Measurements from ENCODE around the gene LPP.
A peak's percentile ranks its signal among the peaks of the same experiment; 100 is the strongest.

LPP gene

DNA sequence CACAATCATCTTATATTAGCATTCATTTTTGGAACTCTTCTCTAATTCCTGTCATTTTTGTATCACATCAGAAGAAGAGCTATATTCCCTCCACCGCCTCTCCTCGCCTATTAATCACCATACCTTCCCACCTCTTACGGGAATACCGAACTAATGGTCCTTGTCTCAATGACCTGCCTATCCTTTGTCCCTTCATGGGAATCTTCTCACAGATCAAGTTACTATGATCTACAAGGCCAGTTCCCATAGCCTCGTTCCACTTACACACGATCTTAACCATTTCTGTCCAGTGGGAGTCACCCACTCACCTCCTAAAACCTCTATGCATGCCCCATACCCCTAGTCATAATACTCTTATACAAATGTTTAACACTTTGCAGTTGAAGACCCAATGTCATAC lies 675.2 kb downstream of the LPP start:
- no peak for DNase-seq

DNA sequence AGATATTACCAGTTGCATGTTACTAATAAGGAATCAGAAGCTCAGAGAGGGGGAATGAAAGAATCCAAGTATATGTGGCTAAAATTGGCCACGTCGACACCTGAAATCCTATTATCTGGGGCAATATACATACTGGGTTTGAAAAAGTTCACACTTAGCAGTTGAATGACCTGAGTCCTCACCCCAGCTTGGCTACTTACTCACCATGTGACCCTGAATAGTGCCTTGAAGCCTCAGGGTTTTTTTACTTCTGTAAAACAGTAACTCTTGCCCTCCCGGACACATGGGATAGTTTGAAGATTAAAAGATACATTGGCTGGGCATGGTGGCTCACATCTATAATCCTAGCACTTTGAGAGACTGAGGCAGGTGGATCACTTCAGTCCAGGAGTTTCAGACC lies 675.6 kb downstream of the LPP start:
- no peak for DNase-seq

DNA sequence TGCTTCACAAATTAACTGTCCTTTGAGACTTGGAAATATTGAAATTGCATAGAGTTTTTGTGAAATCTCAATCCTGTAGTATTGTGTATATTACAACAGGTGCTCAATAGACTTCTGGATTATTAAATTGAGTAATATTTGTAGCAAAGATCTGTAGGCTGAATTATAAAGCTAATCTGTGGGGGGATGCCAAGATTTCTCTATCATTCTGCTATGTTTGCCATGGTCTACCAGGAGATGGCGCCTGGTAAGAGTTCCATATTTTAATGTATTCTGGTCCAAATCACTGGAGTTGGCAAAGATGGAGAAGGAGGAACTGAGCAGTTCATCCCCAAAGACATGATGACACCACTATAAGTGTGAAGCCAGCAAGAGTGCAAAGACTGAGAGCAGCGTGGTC lies 676.9 kb downstream of the LPP start:
- no peak for DNase-seq

DNA sequence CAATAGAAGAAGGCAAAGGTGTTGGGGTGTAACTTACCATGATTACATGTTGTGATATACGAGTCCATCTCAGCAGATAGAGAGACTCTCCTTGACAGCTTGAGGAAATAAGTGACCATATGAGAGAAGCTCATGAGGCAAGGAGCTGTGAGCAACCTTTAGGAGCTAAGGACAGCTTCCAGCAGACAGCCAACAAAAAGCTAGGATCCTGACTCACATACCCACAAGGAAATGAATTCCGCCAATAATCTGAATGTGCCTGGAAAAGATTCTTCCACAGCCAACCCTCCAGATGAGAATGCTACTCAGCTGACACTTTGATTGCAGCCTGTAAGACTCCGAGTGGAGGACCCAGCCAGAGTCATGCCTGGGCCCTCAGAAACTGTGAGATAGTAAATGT lies 678.2 kb downstream of the LPP start:
- no peak for DNase-seq

DNA sequence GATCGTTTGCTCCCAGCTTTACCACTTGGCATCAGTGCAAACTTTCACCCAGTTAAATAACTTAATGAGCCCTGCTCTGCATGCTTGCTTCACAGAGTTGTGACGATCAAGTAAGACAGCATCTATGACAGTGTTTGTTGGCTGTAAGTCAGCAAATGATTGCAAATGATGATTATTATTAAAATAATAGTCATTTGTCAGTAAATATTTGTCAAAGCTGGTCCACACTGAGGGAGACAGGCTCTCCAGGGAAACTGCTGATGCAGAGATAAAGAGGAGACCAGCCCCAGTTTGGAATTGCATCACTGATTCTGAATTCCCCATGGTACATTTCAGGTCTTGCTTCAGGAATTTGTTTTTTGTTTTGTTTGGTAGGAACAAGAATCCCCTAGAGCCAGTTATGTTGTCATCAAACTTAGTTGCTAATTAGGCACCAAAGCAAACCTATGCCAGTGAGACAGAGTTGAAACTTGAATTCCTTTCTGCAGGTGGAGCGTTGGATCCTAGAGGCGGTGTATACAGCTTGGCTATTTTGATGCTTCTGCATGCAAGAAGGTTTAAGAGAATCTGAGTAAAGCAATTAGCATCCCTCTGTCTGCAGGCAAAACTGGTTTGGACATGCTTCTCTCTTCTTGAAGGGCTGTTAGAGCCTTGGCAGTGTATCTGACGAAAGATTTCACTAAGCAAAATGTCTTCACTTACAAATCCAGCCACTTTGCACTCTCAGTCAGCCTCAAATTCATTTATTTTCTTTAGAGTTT lies 679.2 kb downstream of the LPP start:
- no peak for DNase-seq

DNA sequence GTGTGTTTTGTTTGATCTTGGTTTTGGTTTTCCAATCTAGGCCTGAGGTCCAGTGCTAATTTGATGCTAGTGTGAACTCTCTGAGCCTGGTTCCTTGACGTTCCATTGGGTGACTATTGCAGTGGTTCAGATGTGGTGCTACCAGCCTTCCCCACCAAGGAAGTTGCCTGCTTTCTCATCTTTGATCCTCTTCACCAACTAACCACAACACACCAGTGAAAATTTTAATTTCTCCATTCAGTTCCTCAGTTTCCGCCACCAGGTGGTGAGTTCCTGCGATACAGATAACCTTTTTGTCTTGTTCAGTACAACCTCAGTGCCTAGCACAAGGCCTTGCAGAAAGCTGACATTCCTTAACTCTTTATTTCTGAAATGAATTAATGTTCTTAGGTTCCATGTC lies 680.4 kb downstream of the LPP start:
- peak in 1 of 2 donors; percentile 5 for DNase-seq

DNA sequence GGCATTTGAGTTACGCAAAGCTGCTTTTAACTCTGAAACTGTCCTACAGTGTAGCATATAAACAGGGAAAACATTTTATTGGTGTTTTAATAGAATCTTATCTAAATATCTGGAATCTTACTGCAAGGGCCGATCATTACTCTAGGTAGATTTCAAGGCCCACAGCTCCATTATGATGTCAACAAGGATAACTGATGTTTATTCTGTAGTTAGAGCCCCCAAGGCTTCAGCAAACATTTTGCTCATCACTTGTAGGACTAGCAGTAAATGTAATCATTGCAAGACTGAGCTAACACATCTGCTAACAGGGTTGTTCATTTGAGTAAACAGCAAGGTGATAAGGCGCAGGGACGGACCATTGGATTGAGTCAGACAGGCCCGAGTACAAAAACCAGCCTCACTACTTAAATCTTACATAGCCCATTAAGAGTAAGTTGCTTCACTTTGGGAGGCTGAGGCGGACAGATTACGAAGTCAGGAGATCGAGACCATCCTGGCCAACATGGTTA lies 685.3 kb downstream of the LPP start:
- no peak for DNase-seq

DNA sequence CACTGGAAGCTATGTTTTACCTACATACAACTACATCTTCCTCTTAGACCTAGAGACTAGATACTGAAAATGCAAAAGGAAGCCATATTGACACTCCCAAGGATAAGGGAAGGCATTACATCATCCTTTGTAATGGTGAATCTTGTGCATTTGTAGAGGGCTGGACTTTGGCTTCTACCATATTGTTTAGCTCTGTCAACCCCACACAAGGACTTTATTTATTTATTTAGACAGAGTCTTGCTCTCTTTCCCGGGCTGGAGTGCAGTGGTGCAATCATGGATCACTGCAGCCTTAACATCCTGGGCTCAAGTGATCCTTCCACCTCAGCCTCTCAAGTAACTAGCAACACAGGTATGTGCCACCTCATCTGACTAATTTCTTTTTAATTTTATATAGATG lies 686.3 kb downstream of the LPP start:
- no peak for DNase-seq

DNA sequence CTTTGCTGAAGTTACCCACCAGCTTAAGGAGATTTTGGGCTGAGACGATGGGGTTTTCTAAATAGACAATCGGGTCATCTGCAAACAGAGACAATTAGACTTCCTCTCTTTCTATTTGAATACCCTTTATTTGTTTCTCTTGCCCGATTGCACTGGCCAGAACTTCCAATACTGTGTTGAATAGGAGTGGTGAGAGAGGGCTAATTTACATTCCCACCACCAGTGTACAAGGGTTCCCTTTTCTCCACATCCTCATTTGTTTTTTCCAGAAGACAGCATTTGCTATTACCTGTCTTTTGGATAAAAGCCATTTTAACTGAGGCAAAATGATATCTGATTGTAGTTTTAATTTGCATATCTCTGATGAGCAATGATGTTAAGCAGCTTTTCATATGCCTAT lies 687.9 kb downstream of the LPP start:
- no peak for DNase-seq

DNA sequence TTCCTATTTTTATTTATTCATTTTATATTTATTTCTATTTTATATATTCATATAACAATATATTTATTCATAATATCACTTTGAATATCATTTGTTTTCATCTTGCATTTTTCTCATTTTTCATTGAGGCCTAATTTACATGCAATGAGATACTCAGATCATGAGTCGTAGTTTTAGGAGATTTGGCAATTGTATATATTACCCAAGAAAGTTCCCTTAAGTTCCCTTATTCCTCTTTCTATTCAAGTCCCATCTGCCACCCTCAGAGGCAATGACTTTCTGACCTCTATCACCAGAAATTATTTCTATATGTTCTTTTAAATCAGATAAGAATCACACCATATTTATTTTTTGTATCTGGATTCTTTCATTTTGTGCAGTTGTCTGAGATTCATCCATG lies 688.7 kb downstream of the LPP start:
- DNase-seq, result no peak

DNA sequence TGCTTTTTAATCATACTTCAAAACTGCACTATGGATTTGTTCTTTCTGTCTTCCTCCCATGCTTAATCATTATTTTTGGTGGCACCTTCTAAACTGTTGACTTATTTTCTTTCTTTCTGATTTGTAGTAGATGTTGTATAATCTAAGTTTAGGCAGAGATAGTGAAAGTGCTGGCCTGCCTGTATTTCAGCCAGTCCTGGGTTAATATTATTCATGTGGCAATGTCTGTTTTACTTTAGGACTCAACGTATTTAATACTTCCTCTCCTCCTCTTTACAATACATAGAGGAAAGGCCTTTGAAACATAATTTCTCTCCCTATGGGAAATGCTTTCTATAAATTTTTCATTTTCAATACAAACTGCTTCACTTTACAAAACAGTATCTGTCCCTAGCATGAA lies 690.1 kb downstream of the LPP start:
- no peak for DNase-seq

DNA sequence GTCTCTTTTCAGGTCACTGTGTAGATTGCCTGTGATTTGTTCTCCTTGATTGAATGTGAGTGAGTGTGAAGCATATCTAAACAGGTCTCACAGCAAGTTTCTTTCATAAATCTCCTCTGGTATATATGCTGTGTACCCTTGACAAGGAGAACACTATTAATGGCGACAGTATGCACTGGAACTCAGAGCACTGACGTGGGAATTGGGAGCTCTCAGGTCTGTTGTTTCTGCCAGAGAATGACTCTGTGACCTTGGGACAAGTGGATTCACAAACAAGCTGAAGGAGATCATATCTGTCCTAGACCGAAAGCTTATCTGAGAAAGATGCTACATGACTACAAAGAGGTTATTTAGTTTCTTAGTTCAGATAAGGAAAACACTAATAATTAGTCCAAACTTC lies 691.6 kb downstream of the LPP start:
- DNase-seq, result no peak

DNA sequence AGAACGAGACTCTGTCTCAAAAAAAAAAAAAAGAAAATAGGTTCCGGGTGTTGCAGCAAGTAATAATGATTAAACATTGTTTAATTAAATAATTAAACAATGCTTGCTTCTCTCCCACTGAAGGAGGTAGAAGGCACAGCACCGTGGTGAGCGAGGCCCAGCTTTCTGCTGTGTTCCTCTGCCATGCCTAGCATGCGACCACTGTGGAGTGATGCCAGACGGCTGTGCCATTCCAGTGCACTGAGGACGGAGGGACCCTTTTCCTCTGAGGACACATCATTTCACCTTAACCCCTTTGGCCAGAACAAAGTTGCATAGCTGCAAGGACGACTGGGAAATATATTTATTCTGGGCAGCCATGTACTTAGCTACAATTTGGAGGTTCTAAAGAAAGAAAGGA lies 695.0 kb downstream of the LPP start:
- DNase-seq, result no peak

DNA sequence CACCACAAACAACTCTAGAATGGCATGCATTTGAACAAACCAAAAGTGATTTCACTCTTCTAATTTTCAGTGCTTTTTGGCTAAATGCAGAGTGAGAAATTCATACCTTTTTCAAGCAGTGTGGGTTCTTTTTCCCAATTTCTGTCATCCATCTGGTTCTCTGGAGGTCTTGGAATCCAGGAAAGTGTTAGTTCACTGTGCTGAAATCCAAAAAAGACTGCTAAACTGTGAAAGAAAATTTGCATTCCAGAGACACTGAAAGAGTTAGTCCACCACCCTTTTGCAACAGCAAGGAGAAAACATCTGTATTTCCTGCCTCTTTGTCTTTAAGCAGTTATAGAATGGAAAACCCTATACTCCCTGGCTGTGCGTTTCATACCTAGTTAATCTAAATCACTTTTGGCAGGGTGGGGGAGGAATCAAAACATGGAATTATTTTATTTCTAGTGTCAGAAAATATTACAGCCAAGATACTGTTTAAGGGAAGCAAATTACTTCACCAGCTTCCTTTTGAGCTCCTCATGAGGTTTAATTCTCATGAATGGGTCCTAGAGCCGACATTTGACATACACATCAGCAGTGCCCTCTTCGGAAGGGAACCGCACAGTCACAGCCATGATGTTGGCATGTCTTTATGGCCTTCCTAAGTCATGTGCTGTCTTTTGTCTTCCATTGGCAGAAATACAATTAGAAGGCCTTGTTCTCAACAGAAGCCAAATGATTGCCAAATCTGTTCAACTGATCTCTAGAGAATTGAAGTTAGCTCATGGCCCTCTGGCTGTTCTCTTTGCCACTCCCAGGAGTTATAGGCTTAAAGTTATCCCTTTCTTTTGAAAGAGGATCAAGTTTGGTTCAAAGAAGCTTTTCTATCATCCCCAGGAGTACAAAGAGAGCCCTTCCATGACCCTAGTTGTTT lies 700.2 kb downstream of the LPP start:
- no peak for DNase-seq

DNA sequence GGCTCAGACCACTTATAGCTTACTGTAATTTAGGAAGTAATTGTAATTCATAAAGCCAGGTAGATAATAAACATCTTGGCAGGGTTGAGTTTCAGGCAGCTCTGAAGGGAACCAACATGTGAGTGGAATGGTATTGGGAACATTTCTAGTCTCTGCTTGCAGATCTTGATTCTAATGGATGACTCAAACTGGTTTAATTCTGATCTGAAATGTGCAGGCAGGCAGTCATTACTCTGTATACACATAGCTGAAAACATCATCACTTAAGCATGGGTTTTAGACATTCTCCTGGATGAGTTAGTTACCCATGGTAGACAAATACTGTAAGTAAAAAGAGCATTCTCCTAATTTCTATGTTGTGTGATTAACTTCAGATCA lies 700.8 kb downstream of the LPP start:
- no peak for DNase-seq

DNA sequence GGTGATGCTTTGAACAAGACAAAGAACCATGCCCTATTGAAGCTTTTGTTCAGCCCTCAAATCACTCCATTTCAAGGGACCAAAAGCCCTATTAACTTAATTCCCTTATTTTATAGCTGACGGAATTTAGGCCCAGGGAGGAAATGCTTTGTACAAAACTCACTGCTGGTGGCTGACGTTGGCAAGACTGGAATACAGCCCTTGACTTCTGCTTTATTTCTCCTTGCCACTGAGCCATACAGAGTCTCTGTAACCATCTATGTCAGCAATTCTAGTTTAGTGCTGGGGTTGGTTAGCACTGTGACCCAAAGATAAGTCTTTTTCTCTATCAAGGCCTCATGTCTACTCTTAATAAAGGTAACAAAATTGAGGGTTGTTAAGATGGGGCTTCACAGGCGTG lies 701.7 kb downstream of the LPP start:
- DNase-seq, result no peak

DNA sequence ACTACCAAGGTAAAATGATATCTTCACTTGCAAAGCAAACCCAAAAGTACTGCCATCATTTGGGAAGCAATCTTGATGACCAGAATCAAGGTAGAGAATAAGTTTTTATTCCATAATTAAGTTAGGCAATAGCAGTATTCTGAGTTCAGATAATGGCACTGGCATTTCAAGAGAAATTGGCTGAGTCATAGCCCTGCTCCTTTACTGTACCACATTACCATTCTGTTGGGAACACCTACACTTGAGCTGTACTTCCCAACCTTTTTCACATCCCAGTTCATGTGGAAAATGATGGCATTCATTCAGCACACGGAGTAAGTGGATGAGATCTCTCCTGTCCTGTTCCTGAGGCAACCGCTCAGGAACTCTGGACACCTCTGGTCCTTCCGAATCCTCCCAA lies 706.2 kb downstream of the LPP start:
- DNase-seq, result no peak

DNA sequence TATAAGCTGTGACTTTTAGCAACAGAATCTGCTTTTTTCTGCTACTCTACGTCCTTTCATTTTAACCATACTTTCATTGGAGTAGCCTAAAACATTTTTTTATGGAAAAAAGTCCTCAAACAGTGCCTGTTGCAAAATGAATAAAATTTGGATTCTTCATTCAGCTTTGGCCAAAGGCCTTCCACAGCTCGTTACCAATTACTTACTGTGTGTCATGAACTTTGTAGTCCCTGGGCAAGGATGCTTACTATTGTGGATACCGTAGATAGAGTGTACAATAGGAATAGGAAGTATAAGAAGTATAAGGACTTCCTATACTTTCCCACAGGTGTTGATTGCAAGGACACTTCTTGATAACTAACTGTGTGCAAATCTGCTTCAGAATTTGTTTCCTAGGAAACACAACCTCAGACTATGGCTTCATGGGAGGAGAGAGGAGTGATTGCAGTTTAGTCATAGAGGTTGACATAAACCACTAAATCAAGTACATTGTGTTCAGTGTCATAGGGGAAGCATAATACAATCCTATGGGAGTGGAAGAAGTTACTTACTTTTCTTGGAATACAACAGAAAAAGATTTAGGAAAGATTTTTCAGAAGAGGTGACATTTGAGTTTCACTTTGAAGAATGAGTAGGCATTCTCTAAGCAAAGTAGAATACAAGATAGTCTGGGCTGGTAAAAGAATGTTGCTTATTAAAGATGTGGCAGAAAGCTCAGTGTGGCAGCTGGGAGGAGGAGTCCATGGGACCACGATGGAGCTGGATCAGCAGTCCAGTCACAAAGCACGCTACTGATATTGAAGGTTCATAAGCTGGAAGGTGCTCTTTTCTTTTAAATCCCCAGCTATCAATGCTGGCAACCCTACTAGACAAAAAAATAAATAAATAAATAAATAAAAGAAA lies 708.1 kb downstream of the LPP start:
- DNase-seq, result no peak

DNA sequence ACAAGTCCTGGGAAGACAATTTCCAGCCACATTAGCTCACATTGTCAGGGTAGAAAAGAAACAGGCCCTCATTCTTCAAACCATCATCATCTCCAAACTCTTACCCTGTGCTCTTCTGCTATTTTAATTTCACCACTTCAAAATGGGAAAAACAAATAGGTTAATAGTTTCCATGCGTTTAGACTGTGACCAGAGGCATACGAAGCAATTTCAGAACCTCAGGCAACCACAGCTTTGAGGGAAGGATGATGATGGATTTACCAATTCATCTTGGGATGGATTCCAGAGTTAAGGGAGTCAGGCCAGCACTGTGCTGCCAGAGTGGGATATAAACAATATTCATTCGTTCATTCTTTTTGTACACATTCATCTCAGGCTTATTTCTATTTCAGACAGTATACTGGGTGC lies 710.0 kb downstream of the LPP start:
- no peak for DNase-seq

DNA sequence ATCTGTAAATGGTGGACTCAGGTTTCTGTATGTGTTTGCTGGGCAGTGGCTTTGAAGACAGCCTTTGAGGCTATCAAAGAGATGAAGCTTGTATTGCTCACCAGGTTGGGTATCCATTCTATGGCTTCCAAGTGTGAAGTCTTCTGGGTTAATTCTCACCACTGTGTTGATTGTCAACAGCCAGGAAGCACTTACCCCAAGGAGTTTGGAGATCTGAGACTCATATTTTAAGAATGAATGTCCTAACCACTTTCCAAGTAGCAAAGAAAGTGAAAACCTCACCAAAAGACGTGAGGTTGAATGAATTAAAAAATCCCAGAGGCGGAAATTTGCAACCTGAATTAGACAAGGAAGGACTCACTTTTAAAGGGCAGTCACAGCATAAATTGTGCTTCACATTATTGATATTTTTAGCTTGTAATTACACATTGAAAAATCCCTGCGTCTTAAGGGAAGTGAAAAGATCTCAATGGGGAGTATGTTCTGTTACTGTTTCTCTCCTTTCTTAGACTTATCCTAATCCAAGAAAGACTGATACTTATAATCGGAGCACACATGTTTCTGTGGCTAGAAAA lies 713.8 kb downstream of the LPP start:
- DNase-seq, result no peak

DNA sequence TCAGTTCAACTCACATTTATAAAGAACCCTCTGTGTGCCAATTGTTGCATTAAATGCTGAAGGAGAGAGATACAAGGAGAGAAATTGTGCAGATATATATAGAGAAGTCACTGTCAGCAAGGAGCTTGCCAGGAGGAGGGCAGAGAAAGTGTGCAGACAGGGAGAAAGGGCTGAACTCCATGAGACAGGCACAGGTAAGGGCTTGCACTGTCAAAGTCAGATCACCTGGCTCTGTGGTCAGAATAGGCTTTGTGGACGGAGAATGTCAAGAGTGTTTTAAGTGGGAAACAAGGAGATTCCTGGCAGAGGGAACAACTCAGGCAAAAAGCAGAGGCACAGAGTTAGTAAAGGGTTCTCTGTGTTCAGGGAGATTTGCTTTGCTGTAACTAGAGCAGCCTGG lies 714.8 kb downstream of the LPP start:
- DNase-seq, result no peak

DNA sequence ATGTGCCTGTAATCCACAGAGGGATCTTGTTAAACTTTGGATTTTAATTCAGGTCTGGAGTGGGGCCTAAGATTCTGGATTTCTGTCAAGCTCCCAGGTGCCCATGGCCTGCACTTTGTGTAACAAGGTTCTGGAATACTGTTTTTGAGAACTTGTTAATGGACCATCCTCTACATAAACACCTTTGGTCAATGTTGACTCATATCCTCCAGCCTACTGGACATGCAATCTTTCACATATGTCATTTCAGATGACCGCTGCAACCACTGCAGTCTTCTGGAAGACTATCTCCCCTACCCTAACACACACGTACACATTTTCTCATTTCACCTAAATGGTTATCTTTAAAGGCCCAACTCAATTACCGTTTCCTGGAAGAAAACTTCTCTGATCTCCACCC lies 715.7 kb downstream of the LPP start:
- DNase-seq, result no peak

DNA sequence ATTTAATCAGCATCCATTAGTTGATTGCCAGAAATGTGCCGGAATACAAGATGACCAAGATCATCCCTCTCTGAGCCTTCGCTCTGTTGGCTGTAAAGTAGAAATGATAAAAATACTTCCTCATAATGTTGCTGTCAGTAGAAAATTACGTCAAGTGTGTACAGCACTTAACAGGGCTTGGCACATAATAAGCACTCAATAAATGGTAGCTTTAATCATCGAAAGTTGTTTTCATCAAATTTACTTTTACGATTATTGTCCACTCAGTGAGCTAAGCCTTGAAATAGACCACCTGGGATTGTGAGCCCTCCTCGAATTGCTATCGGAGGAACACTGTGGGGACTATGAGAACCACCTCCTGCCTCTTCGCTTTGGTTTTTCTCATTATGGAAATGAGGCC lies 716.5 kb downstream of the LPP start:
- DNase-seq, result no peak

Data from stimulated activated CD4-positive, alpha-beta T cell treated with anti-CD3 and anti-CD28 coated beads, Interleukin-2, amount 100 ng/mL, for 48 hours (primary cell).